ENCODE data around the gene OMP.

The OMP gene

DNA sequence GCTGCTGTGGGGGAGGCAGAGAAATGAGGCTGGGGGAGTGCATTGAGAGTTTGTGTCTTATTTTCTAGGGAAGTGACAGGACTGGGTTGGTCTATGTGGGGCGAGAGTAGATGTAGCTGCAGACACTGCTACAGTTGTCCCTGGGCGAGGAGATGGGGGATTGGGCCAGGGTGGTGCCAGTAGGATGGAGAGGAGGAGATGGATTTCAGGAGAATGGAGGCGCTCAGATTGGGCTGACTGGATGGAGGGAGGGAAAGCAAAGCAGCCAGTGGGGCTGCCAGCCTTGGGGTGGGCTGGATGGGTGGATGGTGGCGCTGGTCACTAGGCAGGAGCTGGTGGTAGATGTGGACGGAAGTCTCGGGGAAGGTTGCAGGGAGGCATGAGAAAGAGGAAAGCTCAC, 9.3 kb downstream of the OMP start:
- TF ChIP-seq EZH2 (IDR thresholded peaks at IDR 0.05) (no peak), FOXP2 (optimal IDR thresholded peaks at IDR 0.05; ENCODE audit: control extremely low read depth, extremely low read length, insufficient read depth) (no peak), POLR2AphosphoS5 (IDR thresholded peaks at IDR 0.05; ENCODE audit: borderline replicate concordance, low read depth, low read length) (no peak)
- DNase-seq (ENCODE audit: low read depth, low spot score): no peak
- H3K4me3 ChIP-seq: no peak overlapping the region
- H3K36me3 ChIP-seq (ENCODE audit: insufficient read depth, low read length): no peaks in the 10 kb centered on the region
- no peaks in the 10 kb centered on the region for H3K9me3 ChIP-seq (ENCODE audit: low read depth, low read length)
- no peak overlapping the region for H3K9ac ChIP-seq (ENCODE audit: insufficient read length)
- no peak overlapping the region for H3K27ac ChIP-seq

DNA sequence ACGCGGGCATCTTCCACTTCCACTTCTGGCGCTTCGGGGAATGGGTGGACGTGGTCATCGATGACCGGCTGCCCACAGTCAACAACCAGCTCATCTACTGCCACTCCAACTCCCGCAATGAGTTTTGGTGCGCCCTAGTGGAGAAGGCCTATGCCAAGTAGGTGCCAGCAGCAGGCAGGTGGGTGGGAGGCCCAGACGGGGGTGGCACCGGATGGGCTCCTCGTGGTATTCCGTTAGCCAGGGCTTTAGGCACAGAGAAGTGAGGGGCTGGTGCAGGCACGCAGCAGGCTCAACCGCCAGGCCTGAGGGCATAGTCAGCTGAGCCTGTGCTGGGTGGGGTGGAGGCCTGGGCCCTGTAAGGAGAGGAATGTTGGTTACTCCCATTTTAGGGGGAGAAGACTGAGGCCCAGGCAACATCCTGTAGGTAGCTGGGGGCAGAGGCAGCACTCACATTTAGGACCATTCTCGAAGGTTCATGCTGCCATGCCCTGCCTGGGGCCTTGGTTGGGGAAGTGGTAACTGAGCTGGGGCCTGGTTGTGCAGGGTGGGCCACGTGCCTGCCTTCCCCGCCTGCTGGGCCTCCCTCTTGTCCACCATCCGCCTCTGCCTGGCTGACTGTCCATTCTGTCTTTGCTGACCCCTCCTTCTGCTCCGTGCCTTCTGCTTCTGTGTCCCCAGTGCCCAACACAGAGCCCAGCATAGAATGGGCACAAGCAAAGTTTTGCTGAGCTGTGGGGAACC, 10.2 kb downstream of the OMP start:
- DNase-seq (ENCODE audit: low read depth, low spot score): no peak
- Histone ChIP-seq H3K9ac (ENCODE audit: insufficient read length) (no peak overlapping the region), H3K9me3 (ENCODE audit: low read depth, low read length) (no peaks in the 10 kb centered on the region), H3K4me3 (no peak overlapping the region), H3K36me3 (ENCODE audit: insufficient read depth, low read length) (no peaks in the 10 kb centered on the region), H3K27ac (no peak overlapping the region)
- TF ChIP-seq EZH2 (IDR thresholded peaks at IDR 0.05): no peak
- no peak for TF ChIP-seq POLR2AphosphoS5 (IDR thresholded peaks at IDR 0.05; ENCODE audit: borderline replicate concordance, low read depth, low read length)
- no peak for TF ChIP-seq FOXP2 (optimal IDR thresholded peaks at IDR 0.05; ENCODE audit: control extremely low read depth, extremely low read length, insufficient read depth)

DNA sequence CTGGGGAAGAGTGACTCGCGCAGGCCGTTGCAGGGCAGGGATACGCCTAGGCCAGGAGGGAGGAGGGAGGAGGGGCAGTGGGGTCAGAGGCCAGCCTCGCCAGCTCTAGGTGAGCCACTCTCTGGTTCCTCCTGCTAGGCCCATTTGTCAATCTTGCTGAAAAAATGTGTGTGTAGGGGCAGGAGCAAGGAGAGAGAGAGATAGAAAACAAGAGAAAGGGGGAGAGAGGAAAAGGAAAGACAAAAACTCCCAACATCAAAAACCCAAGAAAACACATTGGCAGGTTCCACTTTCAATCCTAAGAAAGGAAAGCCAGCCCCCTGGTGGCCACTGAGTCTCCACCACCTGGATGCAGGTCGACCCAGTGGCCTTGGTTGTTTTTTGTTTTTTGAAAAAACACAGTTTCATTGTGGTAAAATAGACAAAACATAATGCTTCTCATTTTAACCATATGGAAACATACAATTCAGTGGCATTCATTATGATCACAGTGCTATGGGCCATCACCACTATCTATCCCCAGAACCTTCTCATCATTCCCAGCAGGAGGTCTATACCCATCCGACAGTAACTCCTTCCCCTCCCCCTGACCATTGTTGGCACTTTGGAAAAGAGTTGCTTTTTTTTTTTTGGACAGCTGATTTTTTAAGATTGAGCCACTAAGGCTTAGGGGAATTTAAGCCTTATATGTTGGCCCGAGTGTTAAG, 10.9 kb downstream of the OMP start:
- Histone ChIP-seq H3K27ac (no peak overlapping the region), H3K9ac (ENCODE audit: insufficient read length) (no peak overlapping the region), H3K36me3 (ENCODE audit: insufficient read depth, low read length) (no peaks in the 10 kb centered on the region), H3K4me3 (no peak overlapping the region), H3K9me3 (ENCODE audit: low read depth, low read length) (no peaks in the 10 kb centered on the region)
- DNase-seq (ENCODE audit: low read depth, low spot score): no peak
- TF ChIP-seq POLR2AphosphoS5 (IDR thresholded peaks at IDR 0.05; ENCODE audit: borderline replicate concordance, low read depth, low read length) (no peak), FOXP2 (optimal IDR thresholded peaks at IDR 0.05; ENCODE audit: control extremely low read depth, extremely low read length, insufficient read depth) (no peak)

DNA sequence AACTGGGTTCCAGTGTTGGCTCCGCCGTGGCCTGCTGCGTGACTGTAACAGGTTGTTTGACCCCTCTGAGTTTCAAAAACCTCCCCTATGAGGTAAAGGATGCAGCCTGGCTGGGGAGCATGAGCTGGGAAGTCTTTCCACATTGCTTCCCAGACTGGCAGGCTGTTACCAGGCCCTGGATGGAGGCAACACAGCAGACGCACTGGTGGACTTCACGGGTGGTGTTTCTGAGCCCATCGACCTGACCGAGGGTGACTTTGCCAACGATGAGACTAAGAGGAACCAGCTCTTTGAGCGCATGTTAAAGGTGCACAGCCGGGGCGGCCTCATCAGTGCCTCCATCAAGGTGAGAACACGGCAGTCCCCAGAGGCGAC, 11.4 kb downstream of the OMP start:
- Histone ChIP-seq H3K9me3 (ENCODE audit: low read depth, low read length) (no peaks in the 10 kb centered on the region), H3K27ac (no peak overlapping the region), H3K4me3 (no peak overlapping the region), H3K9ac (ENCODE audit: insufficient read length) (no peak overlapping the region), H3K36me3 (ENCODE audit: insufficient read depth, low read length) (no peaks in the 10 kb centered on the region)
- TF ChIP-seq POLR2AphosphoS5 (IDR thresholded peaks at IDR 0.05; ENCODE audit: borderline replicate concordance, low read depth, low read length) (no peak), FOXP2 (optimal IDR thresholded peaks at IDR 0.05; ENCODE audit: control extremely low read depth, extremely low read length, insufficient read depth) (no peak), EZH2 (IDR thresholded peaks at IDR 0.05) (no peak)
- no peak for DNase-seq (ENCODE audit: low read depth, low spot score)

DNA sequence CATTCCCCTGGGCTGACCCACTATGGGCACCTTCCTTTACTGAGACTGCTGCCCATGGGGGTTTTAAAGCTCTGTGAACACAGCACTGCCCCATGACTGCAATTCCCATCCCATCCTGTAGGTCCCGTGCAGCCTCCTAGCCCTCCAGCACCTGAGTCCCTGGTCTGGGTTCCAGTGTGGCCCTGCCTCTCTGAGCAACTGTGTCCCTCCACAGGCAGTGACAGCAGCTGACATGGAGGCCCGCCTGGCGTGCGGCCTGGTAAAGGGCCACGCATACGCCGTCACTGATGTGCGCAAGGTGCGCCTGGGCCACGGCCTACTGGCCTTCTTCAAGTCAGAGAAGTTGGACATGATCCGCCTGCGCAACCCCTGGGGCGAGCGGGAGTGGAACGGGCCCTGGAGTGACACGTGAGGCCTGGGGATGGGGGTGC, 12.6 kb downstream of the OMP start:
- Histone ChIP-seq H3K27ac (no peak overlapping the region), H3K9ac (ENCODE audit: insufficient read length) (no peak overlapping the region), H3K9me3 (ENCODE audit: low read depth, low read length) (no peaks in the 10 kb centered on the region), H3K4me3 (no peak overlapping the region), H3K36me3 (ENCODE audit: insufficient read depth, low read length) (no peaks in the 10 kb centered on the region)
- TF ChIP-seq FOXP2 (optimal IDR thresholded peaks at IDR 0.05; ENCODE audit: control extremely low read depth, extremely low read length, insufficient read depth) (no peak), EZH2 (IDR thresholded peaks at IDR 0.05) (no peak), POLR2AphosphoS5 (IDR thresholded peaks at IDR 0.05; ENCODE audit: borderline replicate concordance, low read depth, low read length) (no peak)
- DNase-seq (ENCODE audit: low read depth, low spot score): no peak

DNA sequence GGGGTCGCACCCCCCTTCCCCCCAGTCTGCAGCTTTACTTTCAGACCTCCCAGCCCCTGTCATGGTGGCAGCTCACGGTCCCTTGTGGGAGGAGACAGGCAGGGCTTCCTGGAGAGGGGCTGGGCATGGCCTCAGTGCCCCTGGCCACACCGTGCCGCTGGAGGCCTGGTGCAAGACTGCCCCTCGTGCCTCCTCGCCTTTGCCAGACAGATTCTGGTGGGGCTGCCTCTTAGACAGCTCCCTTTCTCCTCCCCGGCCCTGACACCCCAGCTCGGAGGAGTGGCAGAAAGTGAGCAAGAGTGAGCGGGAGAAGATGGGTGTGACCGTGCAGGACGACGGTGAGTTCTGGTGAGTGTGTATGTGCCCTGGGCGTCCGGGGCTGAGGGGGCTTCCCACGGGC, 13.3 kb downstream of the OMP start:
- TF ChIP-seq EZH2 (IDR thresholded peaks at IDR 0.05): no peak
- TF ChIP-seq FOXP2 (optimal IDR thresholded peaks at IDR 0.05; ENCODE audit: control extremely low read depth, extremely low read length, insufficient read depth): no peak
- Histone ChIP-seq H3K36me3 (ENCODE audit: insufficient read depth, low read length) (no peaks in the 10 kb centered on the region), H3K27ac (no peak overlapping the region), H3K9ac (ENCODE audit: insufficient read length) (no peak overlapping the region), H3K9me3 (ENCODE audit: low read depth, low read length) (no peaks in the 10 kb centered on the region), H3K4me3 (no peak overlapping the region)
- no peak for DNase-seq (ENCODE audit: low read depth, low spot score)

DNA sequence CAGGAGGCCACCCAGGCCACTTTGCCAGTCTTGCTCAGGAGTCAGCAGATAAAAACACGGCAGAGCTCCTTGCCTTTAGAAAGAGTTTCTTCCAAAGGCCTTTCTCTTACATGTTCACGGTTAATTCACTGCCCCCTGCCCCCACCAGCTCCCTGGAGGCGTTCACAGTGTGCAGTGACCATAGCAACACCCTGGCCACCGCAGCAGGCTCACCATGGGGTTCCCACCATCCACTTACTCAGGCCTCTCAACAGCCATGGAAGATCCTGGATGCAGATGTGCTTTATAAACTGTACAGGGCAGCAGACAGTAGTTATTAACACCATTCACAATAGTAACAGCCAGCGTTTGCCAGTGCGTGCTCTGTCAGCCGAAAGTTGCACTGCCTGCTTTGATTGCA, 14.9 kb downstream of the OMP start:
- Histone ChIP-seq H3K36me3 (ENCODE audit: insufficient read depth, low read length) (no peaks in the 10 kb centered on the region), H3K9ac (ENCODE audit: insufficient read length) (no peak overlapping the region), H3K9me3 (ENCODE audit: low read depth, low read length) (no peaks in the 10 kb centered on the region), H3K4me3 (no peak overlapping the region), H3K27ac (no peak overlapping the region)
- DNase-seq (ENCODE audit: low read depth, low spot score): no peak
- no peak for TF ChIP-seq EZH2 (IDR thresholded peaks at IDR 0.05)
- no peak for TF ChIP-seq POLR2AphosphoS5 (IDR thresholded peaks at IDR 0.05; ENCODE audit: borderline replicate concordance, low read depth, low read length)

DNA sequence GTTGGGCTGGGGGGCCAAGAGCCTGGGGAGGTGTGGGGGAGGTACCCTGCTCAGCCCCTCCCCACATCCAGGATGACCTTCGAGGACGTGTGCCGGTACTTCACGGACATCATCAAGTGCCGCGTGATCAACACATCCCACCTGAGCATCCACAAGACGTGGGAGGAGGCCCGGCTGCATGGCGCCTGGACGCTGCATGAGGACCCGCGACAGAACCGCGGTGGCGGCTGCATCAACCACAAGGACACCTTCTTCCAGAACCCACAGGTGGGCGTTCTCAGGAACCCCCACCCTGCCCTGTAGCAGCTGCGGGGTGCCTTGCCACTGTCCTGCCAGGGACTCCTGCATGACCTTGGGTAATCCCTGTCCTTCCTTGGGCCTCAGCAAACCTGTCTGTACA, 15.4 kb downstream of the OMP start:
- no peaks in the 10 kb centered on the region for H3K36me3 ChIP-seq (ENCODE audit: insufficient read depth, low read length)
- H3K27ac ChIP-seq: no peak overlapping the region
- H3K9me3 ChIP-seq (ENCODE audit: low read depth, low read length): no peaks in the 10 kb centered on the region
- DNase-seq (ENCODE audit: low read depth, low spot score): no peak
- no peak overlapping the region for H3K4me3 ChIP-seq
- TF ChIP-seq EZH2 (IDR thresholded peaks at IDR 0.05): no peak
- no peak for TF ChIP-seq POLR2AphosphoS5 (IDR thresholded peaks at IDR 0.05; ENCODE audit: borderline replicate concordance, low read depth, low read length)
- TF ChIP-seq FOXP2 (optimal IDR thresholded peaks at IDR 0.05; ENCODE audit: control extremely low read depth, extremely low read length, insufficient read depth): no peak
- H3K9ac ChIP-seq (ENCODE audit: insufficient read length): no peak overlapping the region

DNA sequence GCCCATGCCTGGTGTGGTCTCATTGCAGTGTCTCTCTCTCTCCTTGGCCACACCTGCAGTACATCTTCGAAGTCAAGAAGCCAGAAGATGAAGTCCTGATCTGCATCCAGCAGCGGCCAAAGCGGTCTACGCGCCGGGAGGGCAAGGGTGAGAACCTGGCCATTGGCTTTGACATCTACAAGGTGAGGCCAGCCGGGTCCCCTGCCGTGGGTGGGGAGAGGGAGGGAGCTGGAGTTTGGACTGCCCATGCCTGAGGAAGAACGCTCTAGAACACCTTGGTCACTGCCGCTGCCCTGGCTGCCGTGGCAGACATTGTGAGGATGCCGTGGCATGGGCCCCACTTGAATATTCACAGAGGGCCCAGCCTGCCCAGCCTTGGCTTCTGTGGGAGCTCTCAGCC, 16.3 kb downstream of the OMP start:
- Histone ChIP-seq H3K9me3 (ENCODE audit: low read depth, low read length) (no peaks in the 10 kb centered on the region), H3K9ac (ENCODE audit: insufficient read length) (no peak overlapping the region), H3K36me3 (ENCODE audit: insufficient read depth, low read length) (no peaks in the 10 kb centered on the region), H3K4me3 (no peak overlapping the region), H3K27ac (no peak overlapping the region)
- no peak for DNase-seq (ENCODE audit: low read depth, low spot score)
- no peak for TF ChIP-seq POLR2AphosphoS5 (IDR thresholded peaks at IDR 0.05; ENCODE audit: borderline replicate concordance, low read depth, low read length)
- TF ChIP-seq FOXP2 (optimal IDR thresholded peaks at IDR 0.05; ENCODE audit: control extremely low read depth, extremely low read length, insufficient read depth): no peak
- TF ChIP-seq EZH2 (IDR thresholded peaks at IDR 0.05): no peak

All from SK-N-MC (cell line).